Osteocyte (in vitro differentiated cells): ENCODE measurements around the gene NECTIN2. TPM values are rescaled to one million over a fixed set of nuclear protein-coding genes. Genes with fewer than 3 reads are reported as not detected.
"Not testable (repeated sequence)": the region's sequence is repeated elsewhere in the genome, so short reads cannot be mapped to it uniquely, and the experiment has no call there.

Experiments used
- DNase-seq: peaks from one replicate; pipeline ENCODE4 v3.0.0; 2021; ENCODE audit warnings: mixed read lengths; ENCODE audit not compliant: unreplicated experiment; ENCODE audit errors: extremely low spot score
- H3K27ac Mint-ChIP-seq: one replicate; pipeline ENCODE4 v1.8.0; 2021; ENCODE audit warnings: mild to moderate bottlenecking, mixed read lengths; ENCODE audit not compliant: unreplicated experiment
- H3K27me3 Mint-ChIP-seq: one replicate; pipeline ENCODE4 v1.8.0; 2021; ENCODE audit warnings: mixed read lengths; ENCODE audit not compliant: unreplicated experiment
- H3K36me3 Mint-ChIP-seq: one replicate; pipeline ENCODE4 v1.8.0; 2021; ENCODE audit warnings: mixed read lengths; ENCODE audit not compliant: unreplicated experiment
- H3K4me1 Mint-ChIP-seq: one replicate; pipeline ENCODE4 v1.8.0; 2021; ENCODE audit warnings: mixed read lengths; ENCODE audit not compliant: unreplicated experiment
- H3K4me3 Mint-ChIP-seq: one replicate; pipeline ENCODE4 v1.8.0; 2021; ENCODE audit warnings: mild to moderate bottlenecking, moderate library complexity, mixed read lengths; ENCODE audit not compliant: unreplicated experiment
- H3K9me3 Mint-ChIP-seq: one replicate; pipeline ENCODE4 v1.8.0; 2021; ENCODE audit warnings: mixed read lengths; ENCODE audit not compliant: unreplicated experiment
- CTCF ChIP-seq: fragments of 200-600 bp; sonication (generic); IDR thresholded peaks from 2 replicates; pipeline ENCODE4 v1.5.0; 2021; ENCODE audit warnings: antibody characterized with exemption, mild to moderate bottlenecking, moderate library complexity
- total RNA-seq: library from RNA; stranded (reverse); gene quantifications from 2 replicates; pipeline ENCODE4 v1.2.1, GENCODE V29; 2021

Gene NECTIN2
- total RNA-seq, 1 donor from 2014 or later = 117 TPM

DNA sequence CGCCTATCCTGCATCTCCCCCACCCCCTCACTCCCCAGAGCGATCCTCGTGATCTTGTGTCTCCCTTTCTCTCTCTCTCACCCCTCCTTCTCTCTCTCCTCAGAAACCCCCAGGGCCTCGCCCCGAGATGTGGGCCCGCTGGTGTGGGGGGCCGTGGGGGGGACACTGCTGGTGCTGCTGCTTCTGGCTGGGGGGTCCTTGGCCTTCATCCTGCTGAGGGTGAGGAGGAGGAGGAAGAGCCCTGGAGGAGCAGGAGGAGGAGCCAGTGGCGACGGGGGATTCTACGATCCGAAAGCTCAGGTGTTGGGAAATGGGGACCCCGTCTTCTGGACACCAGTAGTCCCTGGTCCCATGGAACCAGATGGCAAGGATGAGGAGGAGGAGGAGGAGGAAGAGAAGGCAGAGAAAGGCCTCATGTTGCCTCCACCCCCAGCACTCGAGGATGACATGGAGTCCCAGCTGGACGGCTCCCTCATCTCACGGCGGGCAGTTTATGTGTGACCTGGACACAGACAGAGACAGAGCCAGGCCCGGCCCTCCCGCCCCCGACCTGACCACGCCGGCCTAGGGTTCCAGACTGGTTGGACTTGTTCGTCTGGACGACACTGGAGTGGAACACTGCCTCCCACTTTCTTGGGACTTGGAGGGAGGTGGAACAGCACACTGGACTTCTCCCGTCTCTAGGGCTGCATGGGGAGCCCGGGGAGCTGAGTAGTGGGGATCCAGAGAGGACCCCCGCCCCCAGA is 32.2 kb downstream of the NECTIN2 start:
- Mint-ChIP-seq H3K27me3 (no peaks in the 10 kb centered on the region), H3K4me3 (no peak overlapping the region), H3K4me1 (peaks cover 28% of the 10 kb centered on the region), H3K36me3 (peaks cover 26% of the 10 kb centered on the region), H3K27ac (peak overlapping the region; percentile 23), H3K9me3 (no peaks in the 10 kb centered on the region)
- TF ChIP-seq CTCF = no peak
- no peak for DNase-seq

GRCh38 chr19:44879309-44880065 is 33.4 kb downstream of the NECTIN2 start:
- Mint-ChIP-seq H3K27ac (no peak overlapping the region), H3K4me3 (no peak overlapping the region), H3K27me3 (no peaks in the 10 kb centered on the region), H3K4me1 (peaks cover 39% of the 10 kb centered on the region), H3K9me3 (no peaks in the 10 kb centered on the region), H3K36me3 (peaks cover 22% of the 10 kb centered on the region)
- DNase-seq = no peak
- TF ChIP-seq CTCF = no peak

- H3K27me3 Mint-ChIP-seq = no peaks in the 10 kb centered on the region
- no peak for DNase-seq
- H3K4me1 Mint-ChIP-seq = peaks cover 31% of the 10 kb centered on the region
- H3K36me3 Mint-ChIP-seq = peaks cover 21% of the 10 kb centered on the region
- H3K27ac Mint-ChIP-seq = peak overlapping the region; percentile 6
- no peak for TF ChIP-seq CTCF
- no peaks in the 10 kb centered on the region for H3K9me3 Mint-ChIP-seq
- H3K4me3 Mint-ChIP-seq = no peak overlapping the region
Measured at GRCh38 chr19:44882063-44882462, 36.0 kb downstream of the NECTIN2 start.

- H3K9me3 Mint-ChIP-seq, H3K27me3 Mint-ChIP-seq, DNase-seq, H3K4me3 Mint-ChIP-seq, H3K27ac Mint-ChIP-seq: not testable (repeated sequence)
- H3K36me3 Mint-ChIP-seq = peaks cover 24% of the 10 kb centered on the region
- peaks cover 29% of the 10 kb centered on the region for H3K4me1 Mint-ChIP-seq
Measured at GRCh38 chr19:44882619-44883397, 36.7 kb downstream of the NECTIN2 start.

DNA sequence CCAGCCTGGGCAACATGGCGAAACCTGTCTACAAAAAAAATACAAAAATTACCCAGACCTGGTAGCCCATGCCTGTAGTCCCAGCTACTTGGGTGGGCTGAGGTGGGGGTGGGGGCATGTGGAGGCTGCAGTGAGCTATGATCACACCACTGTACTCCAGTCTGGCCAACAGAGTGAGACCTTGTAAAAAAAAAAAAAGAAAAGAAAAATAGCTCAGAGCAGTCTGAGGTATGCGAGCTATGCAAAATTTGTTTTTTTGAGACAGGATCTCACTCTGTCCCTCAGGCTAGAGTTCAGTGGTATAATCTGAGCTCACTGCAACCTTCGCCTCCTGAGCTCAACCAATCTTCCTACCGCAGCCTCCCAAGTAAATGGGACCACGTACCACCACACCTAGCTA is 37.8 kb downstream of the NECTIN2 start:
- Mint-ChIP-seq H3K27me3 (no peaks in the 10 kb centered on the region), H3K9me3 (no peaks in the 10 kb centered on the region), H3K36me3 (peaks cover 22% of the 10 kb centered on the region), H3K4me3 (no peak overlapping the region), H3K27ac (peak overlapping the region; percentile 78), H3K4me1 (peaks cover 29% of the 10 kb centered on the region)
- no peak for TF ChIP-seq CTCF
- DNase-seq = no peak
